Prostate gland (tissue), 1 donor: ENCODE results near the gene CACNG7.

Experiments
- POLR2A ChIP-seq: fragments of 450-650 bp; IDR thresholded peaks from one replicate; pipeline ENCODE4 v1.6.1; 2016; ENCODE audit warnings: antibody characterized with exemption, mild to moderate bottlenecking
- POLR2AphosphoS5 ChIP-seq: sonication (generic); formaldehyde crosslinking; IDR thresholded peaks from one replicate; pipeline ENCODE4 v1.6.1; 2017; ENCODE audit warnings: antibody characterized with exemption

GRCh38 chr19:53960187-53960586 is 51.1 kb downstream of the CACNG7 start:
- TF ChIP-seq POLR2A, result no peak
- TF ChIP-seq POLR2AphosphoS5, result no peak
